H9 (cell line): Measurements from ENCODE around the gene C5AR1. TPM values are rescaled to one million over a fixed set of nuclear protein-coding genes. Genes with fewer than 3 reads are reported as not detected.

Source experiments
- DNase-seq: peaks from one replicate; pipeline ENCODE4 v3.0.0-alpha.2; 2017
- H2AFZ ChIP-seq: one replicate; pipeline ENCODE4 v1.6.1; 2013; ENCODE audit warnings: mild to moderate bottlenecking, low read length, control low read depth, moderate library complexity
- H2AK5ac ChIP-seq: 2 replicates; pipeline ENCODE4 v1.6.1; 2013; ENCODE audit warnings: low read length, control low read depth, mixed read lengths; ENCODE audit not compliant: insufficient read length
- H2BK120ac ChIP-seq: one replicate; pipeline ENCODE4 v1.6.1; 2013; ENCODE audit warnings: low read depth, mild to moderate bottlenecking, low read length, control low read depth, inconsistent platforms; ENCODE audit not compliant: poor library complexity, severe bottlenecking
- H2BK12ac ChIP-seq: 2 replicates; pipeline ENCODE4 v1.6.1; 2013; ENCODE audit warnings: low read length, control low read depth, mixed read lengths, low read depth; ENCODE audit not compliant: insufficient read length
- H2BK15ac ChIP-seq: 2 replicates; pipeline ENCODE4 v1.6.1; 2013; ENCODE audit warnings: low read depth, low read length, control low read depth
- H2BK20ac ChIP-seq: one replicate; pipeline ENCODE4 v1.6.1; 2013; ENCODE audit warnings: low read depth, mild to moderate bottlenecking, low read length, control low read depth, inconsistent platforms; ENCODE audit not compliant: poor library complexity, severe bottlenecking
- H2BK5ac ChIP-seq: 2 replicates; pipeline ENCODE4 v1.6.1; 2013; ENCODE audit warnings: low read length, control low read depth, mixed read lengths; ENCODE audit not compliant: insufficient read length
- H3K14ac ChIP-seq: 2 replicates; pipeline ENCODE4 v1.6.1; 2013; ENCODE audit warnings: low read length, control low read depth; ENCODE audit not compliant: insufficient read depth
- H3K18ac ChIP-seq: 2 replicates; pipeline ENCODE4 v1.6.1; 2013; ENCODE audit warnings: low read depth, mild to moderate bottlenecking, mixed read lengths, low read length, control low read depth; ENCODE audit not compliant: insufficient read length
- H3K23ac ChIP-seq: 2 replicates; pipeline ENCODE4 v1.6.1; 2013; ENCODE audit warnings: low read length, control low read depth, mixed read lengths, low read depth; ENCODE audit not compliant: insufficient read length
- H3K23me2 ChIP-seq: 2 replicates; pipeline ENCODE4 v1.6.1; 2013; ENCODE audit warnings: low read depth, mild to moderate bottlenecking, mixed read lengths, low read length, control low read depth; ENCODE audit not compliant: insufficient read length, poor library complexity, severe bottlenecking
- H3K27ac ChIP-seq: 2 replicates; pipeline ENCODE4 v1.5.1; 2013; ENCODE audit warnings: low read length, control low read depth, mixed read lengths, low read depth; ENCODE audit not compliant: insufficient read length
- H3K27me3 ChIP-seq: 2 replicates; pipeline ENCODE4 v1.6.1; 2013; ENCODE audit warnings: low read length, control low read depth, inconsistent platforms; ENCODE audit not compliant: insufficient read depth
- H3K4ac ChIP-seq: 2 replicates; pipeline ENCODE4 v1.6.1; 2013; ENCODE audit warnings: low read depth, mild to moderate bottlenecking, control low read depth, inconsistent platforms, low read length, moderate library complexity
- H3K4me1 ChIP-seq: 2 replicates; pipeline ENCODE4 v1.6.1; 2013; ENCODE audit warnings: low read length, control low read depth, inconsistent platforms; ENCODE audit not compliant: insufficient read depth
- H3K4me2 ChIP-seq: 2 replicates; pipeline ENCODE4 v1.6.1; 2013; ENCODE audit warnings: low read length, control low read depth, mixed read lengths; ENCODE audit not compliant: insufficient read length, insufficient read depth
- H3K56ac ChIP-seq: 2 replicates; pipeline ENCODE4 v1.6.1; 2013; ENCODE audit warnings: low read depth, mild to moderate bottlenecking, mixed read lengths, low read length, control low read depth; ENCODE audit not compliant: insufficient read length
- H3K79me1 ChIP-seq: 2 replicates; pipeline ENCODE4 v1.6.1; 2013; ENCODE audit warnings: low read depth, mild to moderate bottlenecking, moderate library complexity, low read length, control low read depth, inconsistent platforms; ENCODE audit not compliant: insufficient read depth, poor library complexity, severe bottlenecking
- H3K79me2 ChIP-seq: 2 replicates; pipeline ENCODE4 v1.6.1; 2013; ENCODE audit warnings: low read length, control low read depth, inconsistent platforms; ENCODE audit not compliant: insufficient read depth
- H3K9ac ChIP-seq: 2 replicates; pipeline ENCODE4 v1.6.1; 2013; ENCODE audit warnings: low read length, control low read depth, mixed read lengths; ENCODE audit not compliant: insufficient read length; ENCODE audit errors: extremely low read depth
- H3K9me3 ChIP-seq: one replicate; pipeline ENCODE4 v1.6.1; 2013; ENCODE audit warnings: low read depth, low read length, inconsistent platforms; ENCODE audit not compliant: control insufficient read depth
- H3T11ph ChIP-seq: one replicate; pipeline ENCODE4 v1.6.1; 2013; ENCODE audit warnings: mild to moderate bottlenecking, low read length, control low read depth, inconsistent platforms
- H4K20me1 ChIP-seq: one replicate; pipeline ENCODE4 v1.6.1; 2013; ENCODE audit not compliant: control insufficient read depth, insufficient read length, insufficient read depth
- H4K5ac ChIP-seq: 2 replicates; pipeline ENCODE4 v1.6.1; 2013; ENCODE audit warnings: low read depth, mild to moderate bottlenecking, mixed read lengths, low read length, control low read depth; ENCODE audit not compliant: insufficient read length
- H4K8ac ChIP-seq: replicated peaks from 2 replicates; pipeline ENCODE4 v1.6.1; 2013; ENCODE audit warnings: low read length, control low read depth, mixed read lengths, low read depth; ENCODE audit not compliant: insufficient read length
- H4K91ac ChIP-seq: 2 replicates; pipeline ENCODE4 v1.6.1; 2013; ENCODE audit warnings: low read depth, mild to moderate bottlenecking, moderate library complexity, mixed read lengths, low read length, control low read depth; ENCODE audit not compliant: insufficient read length
- H3K27ac Mint-ChIP-seq, 3 experiments: 2 replicates in 2 of 3; 3 replicates in 1 of 3; pipeline ENCODE4 v1.8.0; 2020 to 2021; ENCODE audit warnings: mixed read lengths in 3 of 3, mild to moderate bottlenecking in 1 of 3, moderate library complexity in 1 of 3
- H3K27me3 Mint-ChIP-seq: 2 replicates; pipeline ENCODE4 v1.8.0; 2021; ENCODE audit warnings: low read depth, mild to moderate bottlenecking, moderate library complexity, mixed read lengths
- H3K36me3 Mint-ChIP-seq, 3 experiments: 2 replicates in 2 of 3; 3 replicates in 1 of 3; pipeline ENCODE4 v1.8.0; 2020 to 2021; ENCODE audit warnings: low read depth in 3 of 3, mixed read lengths in 3 of 3; ENCODE audit not compliant: insufficient read depth in 1 of 3
- H3K4me1 Mint-ChIP-seq, 2 experiments: 2 replicates each; pipeline ENCODE4 v1.8.0; 2020; ENCODE audit warnings: mixed read lengths in 2 of 2
- H3K4me3 Mint-ChIP-seq, 2 experiments: 2 replicates in 1 of 2; 3 replicates in 1 of 2; pipeline ENCODE4 v1.8.0; 2020 to 2021; ENCODE audit warnings: mild to moderate bottlenecking in 2 of 2, mixed read lengths in 2 of 2, moderate library complexity in 1 of 2
- H3K9me3 Mint-ChIP-seq, 2 experiments: 2 replicates in 1 of 2; 3 replicates in 1 of 2; pipeline ENCODE4 v1.8.0; 2020; ENCODE audit warnings: mild to moderate bottlenecking in 2 of 2, mixed read lengths in 2 of 2, moderate library complexity in 1 of 2
- CTCF ChIP-seq: fragments of 200-600 bp; sonication (generic); conservative IDR thresholded peaks from 3 replicates; pipeline ENCODE4 v1.8.0; 2021; ENCODE audit warnings: antibody characterized with exemption, mild to moderate bottlenecking
- whole genome bisulfite sequencing: extraction: QIAGEN DNeasy Blood & Tissue Kit; methylation state at CpG from one replicate; pipeline ENCODE4 v1.1.7; 2013; ENCODE audit warnings: missing lambda C conversion rate, low lambda C conversion rate, mixed read lengths; ENCODE audit not compliant: insufficient read length; ENCODE audit errors: extremely low coverage; 5-methylcytosine and 5-hydroxymethylcytosine counted together
- total RNA-seq: library from RNA; stranded (reverse); gene quantifications from 2 replicates; pipeline ENCODE4 v1.2.1, GENCODE V29; 2021

Gene C5AR1
- total RNA-seq, 1 experiment from 2014 or later: 1.8 TPM

GRCh38 chr19:47343194-47343802 lies 33.6 kb downstream of the C5AR1 start:
- Histone ChIP-seq H2BK5ac (no peak overlapping the region), H3K56ac (no peak overlapping the region), H3K9ac (no peak overlapping the region), H3K4ac (no peak overlapping the region), H4K20me1 (no peaks in the 10 kb centered on the region), H4K8ac (no peak overlapping the region), H3K4me2 (no peak overlapping the region), H2BK20ac (no peak overlapping the region), H3K23me2 (no peaks in the 10 kb centered on the region), H3K14ac (no peak overlapping the region), H3K79me1 (no peaks in the 10 kb centered on the region), H3K27ac (no peak overlapping the region), H2AK5ac (no peak overlapping the region), H2BK120ac (no peak overlapping the region), H3K27me3 (no peaks in the 10 kb centered on the region), H3K4me1 (no peaks in the 10 kb centered on the region), H2BK15ac (no peak overlapping the region), H4K5ac (no peak overlapping the region), H3K79me2 (no peaks in the 10 kb centered on the region), H2BK12ac (no peak overlapping the region), H4K91ac (no peak overlapping the region), H3K18ac (no peak overlapping the region), H2AFZ (no peak overlapping the region), H3T11ph (no peak overlapping the region), H3K9me3 (no peaks in the 10 kb centered on the region), H3K23ac (no peak overlapping the region)
- no peak overlapping the region for H3K4me3 Mint-ChIP-seq
- peak overlapping the region in 1 of 3 experiments; percentile 22; a peak in 1 of 7 replicates for H3K27ac Mint-ChIP-seq
- H3K9me3 Mint-ChIP-seq: peaks cover 0 to 3% of the 10 kb centered on the region in 2 experiments; a peak in 1 of 5 replicates
- H3K36me3 Mint-ChIP-seq: peaks cover 0 to 1% (median 0%) of the 10 kb centered on the region in 3 experiments; a peak in 3 of 7 replicates
- H3K27me3 Mint-ChIP-seq: peaks cover 12% of the 10 kb centered on the region
- no peak for DNase-seq
- H3K4me1 Mint-ChIP-seq: peaks cover 0 to under 1% of the 10 kb centered on the region in 2 experiments; a peak in 1 of 4 replicates
- no peak for TF ChIP-seq CTCF
- no CpG with 5 or more reads among the region's 11 CpGs for WGBS
